Stimulated activated CD4-positive, alpha-beta T cell treated with anti-CD3 and anti-CD28 coated beads, Interleukin-4, amount 100 ng/mL, for 48 hours (primary cell): ENCODE results near the gene TACR1.
"Not testable (repeated sequence)": the region's sequence is repeated elsewhere in the genome, so short reads cannot be mapped to it uniquely, and the experiment has no call there.

ENCODE experiments used
- DNase-seq, 2 donors: peaks; one replicate each; pipeline ENCODE4 v3.0.0-alpha.2; 2020; ENCODE audit warnings: low read depth in 2 of 2

Gene TACR1

GRCh38 chr2:75195076-75195691 lies 4.1 kb downstream of the TACR1 start:
- DNase-seq, result no peak

GRCh38 chr2:75194184-75194868 lies 5.0 kb downstream of the TACR1 start:
- no peak for DNase-seq

- DNase-seq, result no peak
Measured at GRCh38 chr2:75192496-75192895, 6.8 kb downstream of the TACR1 start.

- DNase-seq, result no peak
Measured at GRCh38 chr2:75190271-75190990, 8.9 kb downstream of the TACR1 start.

- DNase-seq, result no peak
Measured at GRCh38 chr2:75186821-75187220, 12.5 kb downstream of the TACR1 start.

GRCh38 chr2:75182606-75183005 lies 16.7 kb downstream of the TACR1 start:
- no peak for DNase-seq

- no peak for DNase-seq
Measured at GRCh38 chr2:75180476-75180875, 18.8 kb downstream of the TACR1 start.

- DNase-seq, result no peak
Measured at GRCh38 chr2:75177427-75177826, 21.9 kb downstream of the TACR1 start.

GRCh38 chr2:75175456-75175855 lies 23.9 kb downstream of the TACR1 start:
- no peak for DNase-seq

- DNase-seq, result no peak
Measured at GRCh38 chr2:75174981-75175380, 24.3 kb downstream of the TACR1 start.

GRCh38 chr2:75174519-75174918 lies 24.8 kb downstream of the TACR1 start:
- no peak for DNase-seq

GRCh38 chr2:75173740-75174139 lies 25.6 kb downstream of the TACR1 start:
- no peak for DNase-seq

GRCh38 chr2:75171423-75171822 lies 27.9 kb downstream of the TACR1 start:
- DNase-seq, result not testable (repeated sequence)

- no peak for DNase-seq
Measured at GRCh38 chr2:75170889-75171288, 28.4 kb downstream of the TACR1 start.

GRCh38 chr2:75168186-75168585 lies 31.1 kb downstream of the TACR1 start:
- no peak for DNase-seq

GRCh38 chr2:75166491-75166890 lies 32.8 kb downstream of the TACR1 start:
- DNase-seq, result no peak

- no peak for DNase-seq
Measured at GRCh38 chr2:75162897-75163296, 36.4 kb downstream of the TACR1 start.

- DNase-seq, result no peak
Measured at GRCh38 chr2:75162259-75162658, 37.1 kb downstream of the TACR1 start.

GRCh38 chr2:75157435-75157834 lies 41.9 kb downstream of the TACR1 start:
- DNase-seq, result no peak

- no peak for DNase-seq
Measured at GRCh38 chr2:75155115-75155514, 44.2 kb downstream of the TACR1 start.

GRCh38 chr2:75153221-75153620 lies 46.1 kb downstream of the TACR1 start:
- no peak for DNase-seq

- DNase-seq, result not testable (repeated sequence)
Measured at GRCh38 chr2:75152243-75152642, 47.1 kb downstream of the TACR1 start.

GRCh38 chr2:75147884-75148283 lies 51.4 kb downstream of the TACR1 start:
- DNase-seq, result not testable (repeated sequence)
